GM23338 (cell line): Measurements from ENCODE around the gene ARHGEF28. TPM values are rescaled to one million over a fixed set of nuclear protein-coding genes. Genes with fewer than 3 reads are reported as not detected.

Experiments
- ATAC-seq: fragments of 200-7000 bp; cut with Tn5 transposase; 3 replicates; pipeline ENCODE4 v1.9.1; 2020
- DNase-seq: peaks from one replicate; pipeline ENCODE4 v3.0.0-alpha.2; 2015; ENCODE audit warnings: low spot score
- H2AFZ ChIP-seq: fragments of 200-600 bp; sonication (generic); 2 replicates; pipeline ENCODE4 v1.8.0; 2016; ENCODE audit warnings: antibody characterized with exemption, mild to moderate bottlenecking, moderate library complexity
- H3F3A ChIP-seq: fragments of 200-600 bp; sonication (generic); replicated peaks from 2 replicates; pipeline ENCODE4 v1.8.0; 2017; ENCODE audit warnings: antibody characterized with exemption, mixed run types, low read depth
- H3K27ac ChIP-seq: fragments of 200-600 bp; sonication (generic); 2 replicates; pipeline ENCODE4 v1.6.1; 2016; ENCODE audit warnings: low read depth
- H3K27me3 ChIP-seq: fragments of 200-600 bp; sonication (generic); 2 replicates; pipeline ENCODE4 v1.8.0; 2016; ENCODE audit warnings: mild to moderate bottlenecking, mixed run types, moderate library complexity; ENCODE audit not compliant: insufficient read depth
- H3K36me3 ChIP-seq: fragments of 200-600 bp; sonication (generic); 2 replicates; pipeline ENCODE4 v1.8.0; 2016; ENCODE audit warnings: mild to moderate bottlenecking; ENCODE audit not compliant: insufficient read depth
- H3K4me1 ChIP-seq: fragments of 200-600 bp; sonication (generic); 2 replicates; pipeline ENCODE4 v1.8.0; 2016; ENCODE audit warnings: mild to moderate bottlenecking, moderate library complexity; ENCODE audit not compliant: insufficient read depth
- H3K4me2 ChIP-seq: fragments of 200-600 bp; sonication (generic); 2 replicates; pipeline ENCODE4 v1.7.1; 2017; ENCODE audit warnings: mixed run types
- H3K4me3 ChIP-seq: fragments of 200-600 bp; sonication (generic); 2 replicates; pipeline ENCODE4 v1.6.1; 2016; ENCODE audit warnings: mixed run types
- H3K79me2 ChIP-seq: fragments of 200-600 bp; sonication (generic); replicated peaks from 2 replicates; pipeline ENCODE4 v1.8.0; 2017; ENCODE audit warnings: mild to moderate bottlenecking; ENCODE audit not compliant: insufficient read depth
- H3K9me2 ChIP-seq: fragments of 200-600 bp; sonication (generic); 2 replicates; pipeline ENCODE4 v1.8.0; 2017; ENCODE audit not compliant: insufficient read depth
- H4K20me1 ChIP-seq: fragments of 200-600 bp; sonication (generic); replicated peaks from 2 replicates; pipeline ENCODE4 v1.8.0; 2017; ENCODE audit warnings: mild to moderate bottlenecking; ENCODE audit not compliant: insufficient read depth
- H3K27ac Mint-ChIP-seq: 2 replicates; pipeline ENCODE4 v1.8.0; 2020; ENCODE audit warnings: inconsistent platforms, mild to moderate bottlenecking, moderate library complexity, mixed read lengths
- H3K27me3 Mint-ChIP-seq: 3 replicates; pipeline ENCODE4 v1.8.0; 2022; ENCODE audit warnings: low read depth, mild to moderate bottlenecking, moderate library complexity, mixed read lengths, inconsistent platforms; ENCODE audit not compliant: insufficient read depth, poor library complexity
- H3K36me3 Mint-ChIP-seq: 3 replicates; pipeline ENCODE4 v1.8.0; 2021; ENCODE audit warnings: low read depth, mild to moderate bottlenecking, inconsistent platforms, moderate library complexity, mixed read lengths
- H3K4me1 Mint-ChIP-seq: 3 replicates; pipeline ENCODE4 v1.8.0; 2020; ENCODE audit warnings: mild to moderate bottlenecking, inconsistent platforms, mixed read lengths
- H3K4me3 Mint-ChIP-seq: 3 replicates; pipeline ENCODE4 v1.8.0; 2021; ENCODE audit warnings: moderate library complexity, mild to moderate bottlenecking, inconsistent platforms, mixed read lengths
- H3K9me3 Mint-ChIP-seq: 3 replicates; pipeline ENCODE4 v1.8.0; 2020; ENCODE audit warnings: moderate library complexity, mild to moderate bottlenecking, inconsistent platforms, mixed read lengths
- CREB1 ChIP-seq: fragments of 250-450 bp; sonication (Bioruptor Pico); IDR thresholded peaks from 2 replicates; pipeline ENCODE4 v1.5.0; 2020; ENCODE audit warnings: low read depth, mild to moderate bottlenecking, moderate library complexity
- CTCF ChIP-seq, 2 experiments: fragments of 200-600 bp in 1 of 2; sonication (generic) in 1 of 2; conservative IDR thresholded peaks; 2 replicates each; pipeline versions ENCODE4 v1.5.1 to v1.6.1; 2016 to 2017; ENCODE audit warnings: antibody characterized with exemption in 2 of 2, low read depth in 2 of 2, mild to moderate bottlenecking in 2 of 2, moderate library complexity in 1 of 2
- REST ChIP-seq: IDR thresholded peaks from one replicate; pipeline ENCODE4 v1.6.1; 2018; ENCODE audit warnings: antibody characterized with exemption; ENCODE audit not compliant: unreplicated experiment
- STAT1 ChIP-seq: IDR thresholded peaks from one replicate; pipeline ENCODE4 v1.6.1; 2016; ENCODE audit warnings: antibody characterized with exemption; ENCODE audit not compliant: unreplicated experiment
- ZNF114 ChIP-seq: fragments of 250-450 bp; sonication (Bioruptor Pico); IDR thresholded peaks from 2 replicates; pipeline ENCODE4 v1.5.0; 2020; ENCODE audit warnings: mild to moderate bottlenecking, moderate library complexity
- ZNF331 ChIP-seq: fragments of 250-450 bp; sonication (Bioruptor Pico); IDR thresholded peaks from 2 replicates; pipeline ENCODE4 v1.5.0; 2020; ENCODE audit warnings: low read depth, mild to moderate bottlenecking, moderate library complexity
- ZNF462 ChIP-seq: fragments of 250-450 bp; sonication (Bioruptor Pico); IDR thresholded peaks from 2 replicates; pipeline ENCODE4 v1.5.0; 2020; ENCODE audit warnings: mild to moderate bottlenecking, moderate library complexity
- polyA plus RNA-seq: library from polyadenylated mRNA; unstranded; fragments of >200 nt; fragmentation: Nextera tagmentation; extraction: Ambion mirVana; gene quantifications from 2 replicates; pipeline ENCODE4 v1.2.1, GENCODE V29; 2016
- total RNA-seq: library from RNA; depleted of rRNA; stranded (reverse); fragments of >200 nt; shearing (Covaris generic); gene quantifications from 2 replicates; pipeline ENCODE4 v1.2.3, GENCODE V29; 2014

The ARHGEF28 gene
- total and polyA plus RNA-seq, 2 experiments from 2014 or later, result 0.39 to 1.0 TPM

- Histone ChIP-seq H3K4me1 (no peaks in the 10 kb centered on the region), H3K9me2 (no peaks in the 10 kb centered on the region), H2AFZ (no peak overlapping the region), H3K36me3 (no peaks in the 10 kb centered on the region), H3K4me3 (no peak overlapping the region), H3K27ac (no peak overlapping the region), H3K79me2 (no peaks in the 10 kb centered on the region), H3K27me3 (no peaks in the 10 kb centered on the region), H3K4me2 (no peak overlapping the region), H4K20me1 (no peaks in the 10 kb centered on the region), H3F3A (no peaks in the 10 kb centered on the region)
- no peak overlapping the region for H3K4me3 Mint-ChIP-seq
- H3K9me3 Mint-ChIP-seq, result no peaks in the 10 kb centered on the region; the same call in 2 of the 3 replicates
- TF ChIP-seq ZNF114 (CRISPR knock-in tag) (no peak), CTCF (conservative IDR thresholded peaks at IDR 0.05; ENCODE audit: low read depth in 2 of 2) (peak; percentile 82 to 87)
- H3K27ac Mint-ChIP-seq, result no peak overlapping the region
- H3K4me1 Mint-ChIP-seq, result no peaks in the 10 kb centered on the region
- peak; percentile 79 for ATAC-seq
- DNase-seq, result peak; percentile 88
- H3K27me3 Mint-ChIP-seq, result peaks cover 1% of the 10 kb centered on the region
- no peaks in the 10 kb centered on the region for H3K36me3 Mint-ChIP-seq
Measured at GRCh38 chr5:73596705-73597328, 29.2 kb upstream of the ARHGEF28 start.

- Mint-ChIP-seq H3K27me3 (peaks cover 1% of the 10 kb centered on the region), H3K4me3 (no peak overlapping the region), H3K36me3 (no peaks in the 10 kb centered on the region), H3K9me3 (no peaks in the 10 kb centered on the region; the same call in 2 of the 3 replicates), H3K4me1 (no peaks in the 10 kb centered on the region), H3K27ac (no peak overlapping the region)
- Histone ChIP-seq H3F3A (no peaks in the 10 kb centered on the region), H3K27me3 (no peaks in the 10 kb centered on the region), H2AFZ (no peak overlapping the region), H3K79me2 (no peaks in the 10 kb centered on the region), H4K20me1 (no peaks in the 10 kb centered on the region), H3K4me1 (no peaks in the 10 kb centered on the region), H3K36me3 (no peaks in the 10 kb centered on the region), H3K4me2 (no peak overlapping the region), H3K9me2 (no peaks in the 10 kb centered on the region), H3K27ac (no peak overlapping the region), H3K4me3 (no peak overlapping the region)
- DNase-seq (no peak), ATAC-seq (no peak)
- TF ChIP-seq CTCF (conservative IDR thresholded peaks at IDR 0.05; ENCODE audit: low read depth in 2 of 2) (no peak), ZNF462 (no peak), ZNF331 (CRISPR knock-in tag) (no peak), STAT1 (no peak), REST (no peak), CREB1 (CRISPR knock-in tag) (no peak)
Measured at GRCh38 chr5:73599380-73599779, 26.6 kb upstream of the ARHGEF28 start.
